ENCODE data around the gene RELN. TPM values are rescaled to one million over a fixed set of nuclear protein-coding genes. Genes with fewer than 3 reads are reported as not detected.

Gene RELN
- total RNA-seq, 1 donor from 2014 or later, result 17.5 TPM

GRCh38 chr7:103752995-103753394 lies 236.5 kb downstream of the RELN start:
- DNase-seq (ENCODE audit: extremely low spot score, unreplicated experiment), result no peak
- Mint-ChIP-seq H3K27ac (no peak overlapping the region), H3K4me3 (no peak overlapping the region), H3K36me3 (no peaks in the 10 kb centered on the region), H3K4me1 (ENCODE audit: unreplicated experiment) (no peaks in the 10 kb centered on the region), H3K9me3 (no peaks in the 10 kb centered on the region), H3K27me3 (no peaks in the 10 kb centered on the region)
- no peak for TF ChIP-seq CTCF (conservative IDR thresholded peaks at IDR 0.05)

DNA sequence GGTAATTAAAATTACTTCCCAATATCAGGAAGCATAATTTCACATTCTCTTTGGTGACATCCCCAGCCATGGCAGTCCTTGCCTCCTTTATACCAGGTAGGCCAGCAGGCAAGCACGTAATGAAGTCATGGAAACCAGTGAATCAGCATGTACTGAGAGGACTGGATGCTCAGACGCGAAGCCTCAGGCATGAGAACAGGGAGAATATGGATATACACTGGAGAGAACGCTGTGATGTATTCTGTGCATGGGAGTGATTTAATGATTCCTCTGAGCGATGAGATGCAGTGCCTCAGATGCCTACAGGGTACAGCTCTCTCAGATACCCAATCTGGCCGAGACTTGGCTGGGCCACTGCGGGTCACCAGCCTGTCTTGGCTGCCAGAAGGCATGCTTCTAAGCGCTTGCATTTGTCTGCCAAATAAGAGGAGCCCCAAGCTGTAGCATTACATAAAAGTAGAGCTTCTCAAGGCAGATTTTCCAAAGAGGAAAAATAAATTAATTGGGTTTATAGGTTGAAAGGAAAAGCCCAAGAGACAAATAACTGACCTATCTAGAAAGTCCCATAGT lies 238.1 kb downstream of the RELN start:
- Mint-ChIP-seq H3K27ac (no peak overlapping the region), H3K4me1 (ENCODE audit: unreplicated experiment) (no peaks in the 10 kb centered on the region), H3K4me3 (no peak overlapping the region), H3K36me3 (no peaks in the 10 kb centered on the region), H3K27me3 (no peaks in the 10 kb centered on the region), H3K9me3 (no peaks in the 10 kb centered on the region)
- no peak for TF ChIP-seq CTCF (conservative IDR thresholded peaks at IDR 0.05)
- DNase-seq (ENCODE audit: extremely low spot score, unreplicated experiment), result no peak

- Mint-ChIP-seq H3K4me1 (ENCODE audit: unreplicated experiment) (no peaks in the 10 kb centered on the region), H3K36me3 (no peaks in the 10 kb centered on the region)
Measured at GRCh38 chr7:103748680-103749079, 240.8 kb downstream of the RELN start.

GRCh38 chr7:103735377-103735776 lies 254.1 kb downstream of the RELN start:
- H3K36me3 Mint-ChIP-seq, result no peaks in the 10 kb centered on the region
- no peak overlapping the region for H3K27ac Mint-ChIP-seq
- H3K9me3 Mint-ChIP-seq, result peaks cover 14% of the 10 kb centered on the region
- no peaks in the 10 kb centered on the region for H3K4me1 Mint-ChIP-seq (ENCODE audit: unreplicated experiment)
- TF ChIP-seq CTCF (conservative IDR thresholded peaks at IDR 0.05), result no peak
- peaks cover 3% of the 10 kb centered on the region for H3K27me3 Mint-ChIP-seq
- H3K4me3 Mint-ChIP-seq, result no peak overlapping the region
- no peak for DNase-seq (ENCODE audit: extremely low spot score, unreplicated experiment)

More at GRCh38 chr7:103748680-103749079, 240.8 kb downstream of the RELN start:
- no peaks in the 10 kb centered on the region for H3K9me3 Mint-ChIP-seq
- no peak for TF ChIP-seq CTCF (conservative IDR thresholded peaks at IDR 0.05)
- no peak overlapping the region for H3K4me3 Mint-ChIP-seq
- no peaks in the 10 kb centered on the region for H3K27me3 Mint-ChIP-seq
- no peak overlapping the region for H3K27ac Mint-ChIP-seq
- no peak for DNase-seq (ENCODE audit: extremely low spot score, unreplicated experiment)

- no peak overlapping the region for H3K27ac Mint-ChIP-seq
- no peak overlapping the region for H3K4me3 Mint-ChIP-seq
- no peak for TF ChIP-seq CTCF (conservative IDR thresholded peaks at IDR 0.05)
- no peaks in the 10 kb centered on the region for H3K4me1 Mint-ChIP-seq (ENCODE audit: unreplicated experiment)
- DNase-seq (ENCODE audit: extremely low spot score, unreplicated experiment), result no peak
- H3K27me3 Mint-ChIP-seq, result no peaks in the 10 kb centered on the region
- H3K9me3 Mint-ChIP-seq, result peaks cover 6% of the 10 kb centered on the region
- no peaks in the 10 kb centered on the region for H3K36me3 Mint-ChIP-seq
Measured at GRCh38 chr7:103731169-103731568, 258.3 kb downstream of the RELN start.

- no peak overlapping the region for H3K4me3 Mint-ChIP-seq
- H3K36me3 Mint-ChIP-seq, result no peaks in the 10 kb centered on the region
- no peaks in the 10 kb centered on the region for H3K4me1 Mint-ChIP-seq (ENCODE audit: unreplicated experiment)
- peaks cover 6% of the 10 kb centered on the region for H3K9me3 Mint-ChIP-seq
- TF ChIP-seq CTCF (conservative IDR thresholded peaks at IDR 0.05), result no peak
- DNase-seq (ENCODE audit: extremely low spot score, unreplicated experiment), result no peak
- no peak overlapping the region for H3K27ac Mint-ChIP-seq
- H3K27me3 Mint-ChIP-seq, result no peaks in the 10 kb centered on the region
Measured at GRCh38 chr7:103729026-103729425, 260.4 kb downstream of the RELN start.

Measured in type B pancreatic cell (in vitro differentiated cells).